Cardiac septum (tissue), 1 donor: ENCODE measurements around the gene SYNM. TPM values are rescaled to one million over a fixed set of nuclear protein-coding genes. Genes with fewer than 3 reads are reported as not detected.

ENCODE experiments used
- DNase-seq: peaks from one replicate; pipeline ENCODE4 v3.0.0-alpha.2; 2020; ENCODE audit warnings: low spot score
- intact Hi-C: fragments of 100-400 bp; cut with DNase I; formaldehyde crosslinking; loops from one replicate; pipeline ENCODE4 v1.14.0; 2022
- total RNA-seq: library from RNA; stranded (reverse); fragmentation: NEBNext Ultra II Directional; extraction: Animal tissue kit (Norgen Biotek cat#: 25700); gene quantifications from one replicate; pipeline ENCODE4 v1.2.1, GENCODE V29; 2021
- donor health status: DM: no; HTN: no; CAD: no.

The SYNM gene
- total RNA-seq, 1 donor from 2014 or later = 395 TPM

- DNase-seq = no peak
- intact Hi-C loops = no loop called here
Measured at GRCh38 chr15:99082798-99083197, 22.1 kb upstream of the SYNM start.

GRCh38 chr15:99084965-99085364 lies 19.9 kb upstream of the SYNM start:
- intact Hi-C loops = no loop called here

GRCh38 chr15:99085413-99086326 lies 19.2 kb upstream of the SYNM start:
- no peak for DNase-seq
- intact Hi-C loops = no loop called here

More at GRCh38 chr15:99084965-99085364, 19.9 kb upstream of the SYNM start:
- DNase-seq = no peak

GRCh38 chr15:99086327-99086667 lies 18.6 kb upstream of the SYNM start:
- intact Hi-C loops = no loop called here

GRCh38 chr15:99087405-99087943 lies 17.4 kb upstream of the SYNM start:
- DNase-seq = no peak
- intact Hi-C loops = no loop called here

More at GRCh38 chr15:99086327-99086667, 18.6 kb upstream of the SYNM start:
- DNase-seq = no peak

GRCh38 chr15:99090011-99090699 lies 14.7 kb upstream of the SYNM start:
- intact Hi-C loops = no loop called here
- DNase-seq = no peak

GRCh38 chr15:99090938-99091337 lies 13.9 kb upstream of the SYNM start:
- intact Hi-C loops = no loop called here
- DNase-seq = no peak

- intact Hi-C loops = no loop called here
- no peak for DNase-seq
Measured at GRCh38 chr15:99092554-99093172, 12.2 kb upstream of the SYNM start.

GRCh38 chr15:99095626-99096025 lies 9.3 kb upstream of the SYNM start:
- DNase-seq = no peak
- intact Hi-C loops = no loop called here

GRCh38 chr15:99096173-99096893 lies 8.5 kb upstream of the SYNM start:
- DNase-seq = no peak

GRCh38 chr15:99096894-99097426 lies 7.9 kb upstream of the SYNM start:
- no peak for DNase-seq
- intact Hi-C loops = no loop called here

More at GRCh38 chr15:99096173-99096893, 8.5 kb upstream of the SYNM start:
- intact Hi-C loops = no loop called here

GRCh38 chr15:99097441-99098410 lies 7.2 kb upstream of the SYNM start:
- no peak for DNase-seq
- intact Hi-C loops = no loop called here

GRCh38 chr15:99098426-99098825 lies 6.5 kb upstream of the SYNM start:
- intact Hi-C loops = no loop called here
- DNase-seq = no peak

- no peak for DNase-seq
- intact Hi-C loops = no loop called here
Measured at GRCh38 chr15:99098991-99099390, 5.9 kb upstream of the SYNM start.

GRCh38 chr15:99099661-99100060 lies 5.2 kb upstream of the SYNM start:
- intact Hi-C loops = loop anchor here (10.0 kb wide), 1 partner anchor 635 kb away; the partner anchor contains the start of gene LYSMD4
- no peak for DNase-seq

- intact Hi-C loops = loop anchor here (10.0 kb wide), 1 partner anchor 634 kb away; the partner anchor contains the start of gene LYSMD4
Measured at GRCh38 chr15:99100245-99101173, 4.4 kb upstream of the SYNM start.

GRCh38 chr15:99101501-99101900 lies 3.4 kb upstream of the SYNM start:
- intact Hi-C loops = loop anchor here (10.0 kb wide), 1 partner anchor 633 kb away; the partner anchor contains the start of gene LYSMD4
- DNase-seq = no peak

More at GRCh38 chr15:99100245-99101173, 4.4 kb upstream of the SYNM start:
- peak; percentile 89 for DNase-seq
